C4-2B (cell line): ENCODE measurements around the gene CYBC1.

Experiments
- ZFX ChIP-seq: fragments of 450-650 bp; IDR thresholded peaks from 2 replicates; pipeline ENCODE4 v1.6.1; 2017
- TF ChIP-seq, protein P1 (sequence below): fragments of 450-650 bp; conservative IDR thresholded peaks from 2 replicates; pipeline ENCODE4 v1.5.1; 2017; ENCODE audit warnings: mild to moderate bottlenecking

- TF ChIP-seq, protein P1, sequence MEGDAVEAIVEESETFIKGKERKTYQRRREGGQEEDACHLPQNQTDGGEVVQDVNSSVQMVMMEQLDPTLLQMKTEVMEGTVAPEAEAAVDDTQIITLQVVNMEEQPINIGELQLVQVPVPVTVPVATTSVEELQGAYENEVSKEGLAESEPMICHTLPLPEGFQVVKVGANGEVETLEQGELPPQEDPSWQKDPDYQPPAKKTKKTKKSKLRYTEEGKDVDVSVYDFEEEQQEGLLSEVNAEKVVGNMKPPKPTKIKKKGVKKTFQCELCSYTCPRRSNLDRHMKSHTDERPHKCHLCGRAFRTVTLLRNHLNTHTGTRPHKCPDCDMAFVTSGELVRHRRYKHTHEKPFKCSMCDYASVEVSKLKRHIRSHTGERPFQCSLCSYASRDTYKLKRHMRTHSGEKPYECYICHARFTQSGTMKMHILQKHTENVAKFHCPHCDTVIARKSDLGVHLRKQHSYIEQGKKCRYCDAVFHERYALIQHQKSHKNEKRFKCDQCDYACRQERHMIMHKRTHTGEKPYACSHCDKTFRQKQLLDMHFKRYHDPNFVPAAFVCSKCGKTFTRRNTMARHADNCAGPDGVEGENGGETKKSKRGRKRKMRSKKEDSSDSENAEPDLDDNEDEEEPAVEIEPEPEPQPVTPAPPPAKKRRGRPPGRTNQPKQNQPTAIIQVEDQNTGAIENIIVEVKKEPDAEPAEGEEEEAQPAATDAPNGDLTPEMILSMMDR: no peak
- no peak for TF ChIP-seq ZFX
Observed at GRCh38 chr17:82405051-82405450, 45.5 kb downstream of the CYBC1 start.
